NCI-H1092 (cell line): ENCODE measurements around the gene HMCN1.

Experiments
- DNase-seq: peaks from one replicate; lab custom pipeline; 2025; lab: John Stamatoyannopoulos, UW

Gene HMCN1

DNA sequence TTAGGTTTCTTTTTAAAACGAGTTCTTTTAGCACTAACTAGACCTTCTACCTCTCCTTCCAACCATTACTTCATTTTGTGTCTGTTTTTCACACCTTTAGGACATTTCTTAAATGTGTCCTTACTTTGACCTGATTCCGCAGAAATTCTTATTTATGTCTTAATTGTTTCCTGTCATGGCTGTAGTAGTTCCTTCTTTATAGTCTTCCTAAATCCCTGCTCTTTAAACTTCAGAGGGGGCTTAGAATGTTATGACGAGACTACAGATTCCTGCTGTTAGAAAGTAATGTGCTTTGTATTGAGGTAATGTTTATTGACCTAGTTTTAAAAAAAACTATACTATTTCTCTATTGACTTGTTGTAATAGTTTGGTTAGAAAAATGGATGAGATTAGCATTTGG is 70.4 kb downstream of the HMCN1 start:
- DNase-seq, result no peak

DNA sequence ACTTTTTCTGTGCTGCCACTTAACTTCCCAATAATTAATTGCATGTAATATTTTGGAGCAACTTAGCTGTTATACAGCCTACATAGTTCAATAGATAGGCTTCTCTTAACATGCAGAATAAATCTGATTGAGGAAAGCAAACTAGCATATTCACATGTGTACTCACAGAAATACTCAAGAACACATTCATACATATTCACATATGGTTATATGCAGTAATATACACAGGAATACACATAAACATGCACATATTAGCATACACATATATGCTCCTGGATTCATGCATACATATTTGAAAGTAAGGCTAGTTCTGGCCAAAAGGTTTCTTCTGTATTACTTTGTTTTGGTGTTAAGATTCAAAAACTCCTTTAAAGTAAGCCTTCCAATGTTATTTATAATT is 73.1 kb downstream of the HMCN1 start:
- DNase-seq, result no peak

DNA sequence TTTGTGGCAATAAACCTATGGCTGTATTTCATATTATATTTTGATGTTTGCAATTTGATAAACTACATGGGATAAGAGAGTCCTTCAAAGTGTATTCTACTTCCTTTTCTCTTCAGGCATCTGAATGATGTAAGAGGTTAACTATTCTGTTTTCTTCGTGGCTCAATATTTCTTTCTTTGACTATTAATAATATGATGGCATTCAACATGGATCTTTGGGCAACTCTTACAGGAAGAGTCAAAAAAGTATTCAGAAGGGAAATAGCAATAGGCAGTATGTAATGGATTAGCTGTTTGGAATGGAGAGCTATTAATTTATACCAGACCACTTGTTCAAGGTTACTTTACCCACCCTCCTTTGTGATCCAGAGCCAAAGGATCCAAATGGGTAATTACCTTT is 74.4 kb downstream of the HMCN1 start:
- no peak for DNase-seq

DNA sequence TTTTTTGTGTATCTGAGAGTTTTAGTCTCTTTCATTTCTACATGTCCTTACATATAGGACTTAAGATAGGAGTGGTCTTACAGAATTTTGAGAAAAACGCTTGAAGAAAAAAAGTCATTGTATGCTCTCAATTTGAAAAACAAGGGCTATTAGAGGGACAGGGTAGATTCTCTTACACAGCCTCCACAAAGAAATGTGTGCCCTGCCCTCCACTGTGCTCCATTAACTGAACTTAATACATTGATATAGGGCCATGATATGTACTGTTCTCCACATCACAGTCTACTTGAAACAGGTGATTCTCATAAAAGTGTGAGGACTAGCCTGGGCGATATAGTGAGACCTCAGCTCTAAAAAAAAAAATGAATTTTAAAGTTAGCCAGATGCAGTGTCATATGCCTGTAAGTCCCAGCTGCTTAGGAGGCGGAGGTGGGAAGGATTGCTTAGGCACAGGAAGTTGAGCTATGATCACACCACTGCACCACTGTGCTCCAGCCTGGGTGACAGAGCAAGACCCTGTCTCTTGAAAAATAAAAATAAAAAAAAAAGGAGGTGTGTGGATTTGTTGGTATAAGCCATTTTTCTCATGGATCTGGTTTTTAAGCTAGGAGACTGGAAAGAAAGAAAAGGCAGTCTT is 77.0 kb downstream of the HMCN1 start:
- no peak for DNase-seq

DNA sequence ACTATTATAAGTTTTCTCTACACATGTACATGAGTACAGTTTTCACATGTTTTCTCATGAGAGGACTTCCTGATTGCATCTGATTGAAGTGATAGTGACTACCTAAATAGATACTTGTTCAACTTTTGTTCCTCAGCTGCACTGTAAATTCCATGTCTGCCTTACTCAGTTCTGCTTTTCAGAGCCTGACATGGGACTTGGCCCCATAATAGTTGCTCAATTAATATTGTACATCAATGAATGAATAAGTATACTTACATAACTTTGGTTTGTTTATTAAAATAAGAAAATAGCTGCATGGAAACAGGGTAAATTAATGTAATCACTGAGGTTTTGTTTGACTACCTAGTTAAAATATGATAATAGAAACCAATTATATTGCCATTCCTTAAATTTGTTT is 78.7 kb downstream of the HMCN1 start:
- DNase-seq, result no peak

DNA sequence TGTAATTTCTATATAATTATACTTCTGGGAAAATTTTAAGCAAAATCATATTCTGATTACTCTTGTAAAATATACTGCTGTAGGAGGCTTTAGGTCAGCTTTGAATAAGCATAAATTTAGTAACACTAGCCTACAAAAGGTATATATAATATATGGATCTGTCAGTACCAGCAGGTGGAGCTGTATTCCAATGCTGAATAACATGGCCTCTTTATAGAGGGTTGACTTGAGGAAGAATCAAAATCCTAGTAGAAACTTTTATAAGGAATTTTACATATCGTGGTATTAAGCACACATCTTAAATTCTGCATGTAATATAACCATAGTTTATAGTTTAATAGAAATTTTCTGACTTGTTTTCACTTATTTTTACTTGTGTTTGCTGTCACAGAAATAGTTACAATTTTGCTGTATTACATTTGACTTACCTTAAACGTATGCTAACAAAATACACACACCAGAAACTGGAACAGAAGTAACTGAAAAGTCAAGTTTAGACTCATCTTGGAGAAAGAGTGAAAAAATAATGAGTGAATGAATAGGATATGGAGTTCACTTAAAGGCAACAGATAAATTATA is 79.3 kb downstream of the HMCN1 start:
- peak; percentile 7 for DNase-seq

DNA sequence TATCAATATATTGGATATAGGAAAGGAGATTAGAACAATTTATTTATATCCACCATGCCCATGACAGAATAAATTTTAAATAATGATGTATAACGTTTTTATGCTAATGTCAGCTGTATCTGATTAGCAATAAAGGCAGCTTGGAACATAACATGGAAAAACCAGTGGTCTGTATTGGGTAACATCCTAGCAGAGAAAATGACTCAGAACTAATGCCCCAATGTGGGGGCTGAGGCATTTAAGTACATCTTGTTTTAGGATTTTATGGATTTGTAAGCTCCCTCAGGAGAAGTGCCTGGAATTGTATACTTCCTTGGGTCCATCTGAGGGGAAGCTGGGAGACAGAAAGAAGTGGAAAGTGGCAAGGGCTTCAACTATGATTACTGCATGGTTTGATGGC is 82.3 kb downstream of the HMCN1 start:
- DNase-seq, result no peak

DNA sequence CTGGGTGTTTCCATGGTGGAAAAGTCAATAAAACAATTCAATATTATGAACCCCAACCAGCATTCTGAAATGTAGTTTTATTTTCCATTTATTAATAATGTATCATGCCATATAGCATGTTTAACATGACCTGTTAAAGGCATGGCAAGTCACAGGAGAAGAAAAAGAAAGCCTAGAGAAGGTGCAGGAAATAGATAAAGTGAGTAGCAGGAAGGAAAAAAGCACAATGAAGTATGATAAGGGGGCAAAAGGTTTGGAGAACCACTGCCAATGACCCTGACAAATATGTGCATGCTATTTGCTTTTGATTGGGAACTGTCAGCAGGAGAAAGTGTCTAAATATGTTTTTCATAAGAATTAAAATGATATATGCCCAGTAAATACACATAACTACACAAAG is 85.6 kb downstream of the HMCN1 start:
- DNase-seq, result no peak

DNA sequence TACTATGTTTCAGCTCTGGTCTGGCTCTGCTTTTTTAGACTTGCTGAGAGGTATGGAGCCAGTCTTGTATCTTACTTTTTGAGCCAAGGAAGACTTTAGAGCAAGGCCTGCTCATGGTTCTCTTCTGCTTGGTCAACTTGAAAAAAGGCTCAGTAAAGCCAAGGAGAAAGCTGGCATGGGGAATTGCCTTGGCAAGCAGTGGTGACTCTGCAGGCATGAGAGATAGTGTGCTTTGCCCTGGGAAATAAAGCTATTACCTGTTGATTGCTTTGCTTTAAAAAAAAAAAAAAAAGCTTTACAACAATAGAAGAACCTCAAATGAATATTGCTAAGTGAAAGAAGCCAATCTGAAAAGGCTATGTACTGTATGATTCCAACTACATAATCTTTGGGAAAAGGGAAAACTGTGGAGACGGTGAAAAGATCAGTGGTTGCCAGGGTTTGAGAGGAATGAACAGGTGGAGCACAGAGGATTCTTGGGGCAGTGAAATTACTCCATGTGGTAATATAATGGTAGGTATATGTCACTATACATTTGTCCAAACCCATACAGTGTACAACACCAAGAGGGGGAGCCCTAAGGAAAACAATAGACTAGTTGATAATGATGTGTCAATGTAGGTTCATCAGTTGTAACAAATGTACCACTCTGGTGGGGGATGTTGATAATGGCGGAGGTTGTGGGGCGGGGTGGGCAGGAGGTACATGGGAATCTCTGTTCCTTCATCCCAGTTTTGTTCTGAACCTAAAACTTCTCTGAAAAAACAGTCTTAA is 87.6 kb downstream of the HMCN1 start:
- DNase-seq, result no peak

DNA sequence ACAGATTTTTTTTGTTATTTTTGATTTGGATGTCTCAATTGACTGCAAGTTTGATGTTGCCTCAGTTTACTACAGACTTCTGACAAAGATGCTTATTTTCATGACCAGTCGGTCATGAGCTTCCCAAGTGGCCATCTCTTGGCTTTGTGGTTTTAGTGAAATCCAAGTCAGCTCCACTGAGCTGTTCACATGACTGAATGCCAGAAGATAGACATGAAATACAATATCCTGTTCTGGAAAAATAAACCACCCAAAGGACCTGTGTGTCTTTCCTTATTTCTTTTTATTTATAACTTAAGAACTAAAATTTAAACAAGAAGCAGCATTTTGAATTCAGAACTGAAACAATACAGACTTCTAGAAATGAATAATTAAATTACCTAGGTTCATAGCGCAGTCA is 89.3 kb downstream of the HMCN1 start:
- no peak for DNase-seq

DNA sequence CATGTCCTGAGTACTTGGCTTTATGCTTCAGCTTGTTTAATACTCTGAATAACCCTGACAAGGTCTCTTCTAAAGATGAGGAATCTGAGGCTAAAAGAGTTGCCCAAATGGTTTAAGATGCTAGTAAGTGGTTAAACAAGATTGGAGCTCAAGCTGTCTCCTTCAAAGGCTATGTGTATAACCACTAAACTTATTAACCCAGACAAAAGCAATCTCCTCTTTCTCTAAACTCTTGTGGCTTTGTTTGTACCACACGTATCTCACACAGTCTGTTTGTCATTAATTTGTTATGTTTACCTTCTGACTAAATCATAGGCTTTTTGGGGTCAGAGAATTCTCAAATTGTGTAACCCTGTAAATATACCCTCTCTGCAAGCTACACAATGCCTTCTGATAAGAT is 89.9 kb downstream of the HMCN1 start:
- no peak for DNase-seq

DNA sequence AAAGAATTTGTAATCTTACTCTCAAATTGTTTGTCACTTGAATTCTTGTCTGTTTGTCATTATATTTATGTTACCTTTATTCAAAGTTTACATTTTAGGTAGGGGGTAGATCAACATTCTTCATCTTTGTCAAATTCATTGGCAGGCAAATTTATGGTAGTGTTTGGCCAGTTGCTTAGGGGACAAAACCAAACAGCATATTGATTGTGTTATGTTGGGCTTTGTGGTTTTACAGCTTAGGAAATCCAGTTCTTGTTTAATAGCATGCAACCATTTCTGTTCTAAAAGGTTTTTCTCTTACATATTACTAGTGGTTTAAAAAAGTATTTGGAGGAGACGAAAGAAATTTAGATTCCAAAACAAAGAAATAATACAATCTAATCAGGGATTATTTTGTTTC is 91.4 kb downstream of the HMCN1 start:
- no peak for DNase-seq

DNA sequence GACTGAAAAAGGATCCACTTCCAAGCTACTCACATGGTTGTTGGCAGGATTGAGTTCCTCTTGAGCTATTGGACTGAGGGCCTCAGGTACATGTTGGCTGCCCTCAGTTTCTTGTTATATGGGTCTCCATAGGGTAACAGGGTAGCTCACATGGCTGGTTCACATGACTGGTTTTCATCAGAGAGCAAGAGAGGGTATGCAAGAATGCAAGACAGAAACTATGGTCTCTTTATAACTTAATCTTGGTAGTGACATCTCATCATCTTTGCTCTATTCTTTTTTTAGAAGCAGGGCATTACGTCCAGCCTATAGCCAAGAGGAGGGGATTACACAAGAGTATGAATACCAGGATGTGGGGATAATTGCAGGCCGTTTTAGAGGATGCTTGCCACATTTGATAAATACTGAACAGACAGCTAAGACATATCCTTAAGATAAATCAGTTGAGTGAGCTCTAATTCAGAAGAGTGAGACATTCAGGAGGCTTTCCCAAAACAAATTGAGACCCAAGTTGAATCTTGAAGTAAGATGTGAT is 100.2 kb downstream of the HMCN1 start:
- DNase-seq, result no peak

DNA sequence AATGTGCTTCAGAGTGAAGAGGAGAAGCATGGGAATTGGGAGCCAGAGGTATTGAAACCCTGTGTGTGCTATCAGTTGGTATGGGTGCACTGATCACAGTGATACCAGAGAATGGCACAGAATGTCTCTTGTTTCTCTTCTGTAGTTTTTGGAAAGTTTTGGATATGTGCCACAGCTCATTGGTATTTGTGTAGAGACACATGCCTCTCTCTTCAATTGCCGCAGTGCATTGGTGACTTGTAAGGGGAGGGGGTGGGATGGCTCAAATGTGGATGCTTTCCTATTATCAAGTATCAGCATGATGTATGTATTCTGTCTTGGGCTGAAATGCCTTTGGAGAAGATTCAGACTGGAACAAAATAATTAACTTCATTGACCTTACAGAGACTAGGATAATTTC is 101.0 kb downstream of the HMCN1 start:
- no peak for DNase-seq

DNA sequence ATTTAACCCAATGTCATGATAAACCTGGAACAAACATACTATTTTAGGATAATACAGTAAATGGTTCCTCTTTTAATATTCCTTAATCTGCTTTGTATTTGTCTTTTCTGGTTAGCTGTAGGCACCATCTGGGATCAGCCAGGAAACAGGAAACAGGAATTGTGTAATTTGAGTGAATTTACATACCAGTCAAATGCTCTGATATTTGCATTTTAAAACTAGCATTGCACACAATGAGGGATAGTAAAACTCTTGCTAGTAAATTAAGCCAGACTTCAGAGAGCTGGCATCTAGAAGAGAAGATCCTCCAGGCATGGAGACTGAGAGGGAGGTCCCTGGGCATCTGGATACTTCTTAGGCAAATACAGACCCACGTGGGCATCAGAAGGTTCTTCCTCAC is 103.5 kb downstream of the HMCN1 start:
- no peak for DNase-seq

DNA sequence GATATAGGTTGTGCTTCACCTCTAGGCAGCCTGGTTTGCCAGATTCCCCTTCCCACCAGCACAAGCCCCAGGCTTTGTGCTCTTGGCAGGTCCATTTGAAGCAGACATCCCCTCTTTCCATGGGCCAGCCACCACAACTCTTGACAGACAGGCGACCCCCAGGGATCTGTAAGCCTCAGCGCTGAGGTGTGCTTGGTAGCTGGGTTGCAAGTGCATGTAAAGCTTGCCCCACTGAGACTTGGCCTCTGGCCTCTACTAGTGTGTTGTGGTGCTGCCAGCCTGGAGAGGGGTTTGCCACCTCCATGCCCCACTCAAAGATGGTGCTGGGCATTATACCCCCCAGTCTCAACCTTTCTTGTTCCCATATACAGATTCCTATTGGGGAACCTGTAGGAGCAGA is 103.9 kb downstream of the HMCN1 start:
- no peak for DNase-seq

DNA sequence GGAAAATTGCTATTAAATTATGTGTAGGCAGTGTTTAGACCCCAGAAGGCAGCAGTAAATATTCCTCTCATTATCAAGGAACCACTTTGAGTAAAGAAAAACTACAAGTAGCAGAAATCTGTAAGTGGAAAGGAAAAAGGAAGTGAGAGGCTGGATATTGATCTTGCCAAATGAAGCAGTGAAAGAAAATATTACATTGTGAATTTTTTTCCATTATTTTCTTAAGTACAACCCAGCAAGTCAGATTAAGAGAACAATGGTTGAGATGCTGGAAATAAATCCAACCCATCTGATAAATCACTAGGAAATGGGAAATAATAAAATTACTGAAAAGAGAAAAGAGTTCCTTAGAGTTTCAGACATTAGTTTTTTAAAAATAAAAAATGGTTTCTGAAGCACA is 106.7 kb downstream of the HMCN1 start:
- no peak for DNase-seq

DNA sequence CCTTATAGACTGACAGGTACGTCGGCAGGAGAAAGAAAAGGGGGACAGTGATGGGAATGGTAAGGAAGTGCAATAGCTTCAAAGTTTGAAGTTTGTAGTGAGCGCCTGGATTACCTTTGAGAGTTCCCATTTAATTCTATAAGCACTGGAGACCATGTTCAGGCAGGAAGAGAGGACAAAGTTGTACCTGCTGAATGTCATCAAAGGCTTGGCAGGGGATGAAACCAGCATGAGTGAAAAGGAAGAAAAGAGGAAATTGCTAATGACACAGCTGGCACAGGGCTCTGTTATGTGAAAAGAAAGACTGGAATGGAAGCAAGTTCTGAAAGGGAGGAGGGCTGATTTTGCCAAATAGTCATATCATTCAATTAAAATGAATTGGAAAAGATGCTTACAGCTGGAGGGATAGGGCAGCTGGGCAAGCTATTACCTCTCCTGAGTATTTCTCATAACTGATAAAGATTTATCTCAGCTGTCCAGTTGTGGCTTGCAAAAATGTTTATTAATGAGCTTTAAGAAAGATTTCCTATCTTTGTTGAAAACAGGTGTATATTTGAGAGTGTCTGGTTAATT is 109.2 kb downstream of the HMCN1 start:
- no peak for DNase-seq

DNA sequence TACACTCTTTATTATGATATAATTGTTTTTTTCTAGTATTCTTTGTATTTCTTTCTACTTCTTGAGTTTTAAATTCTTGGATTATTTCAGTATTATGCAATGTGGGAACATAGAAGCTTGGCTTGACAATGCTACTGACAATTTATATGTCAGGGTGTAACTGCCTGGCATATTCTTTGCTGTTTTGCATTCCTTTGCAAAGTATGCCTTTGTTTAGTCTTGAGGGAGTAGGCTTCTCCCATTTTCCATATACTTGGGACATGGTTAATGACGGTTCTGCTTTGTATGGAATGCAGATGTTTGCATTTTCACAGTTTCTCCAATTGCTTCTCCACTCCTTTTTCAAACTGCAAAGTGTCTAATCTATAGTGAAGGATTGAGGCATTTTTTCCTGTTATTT is 109.8 kb downstream of the HMCN1 start:
- DNase-seq, result no peak

DNA sequence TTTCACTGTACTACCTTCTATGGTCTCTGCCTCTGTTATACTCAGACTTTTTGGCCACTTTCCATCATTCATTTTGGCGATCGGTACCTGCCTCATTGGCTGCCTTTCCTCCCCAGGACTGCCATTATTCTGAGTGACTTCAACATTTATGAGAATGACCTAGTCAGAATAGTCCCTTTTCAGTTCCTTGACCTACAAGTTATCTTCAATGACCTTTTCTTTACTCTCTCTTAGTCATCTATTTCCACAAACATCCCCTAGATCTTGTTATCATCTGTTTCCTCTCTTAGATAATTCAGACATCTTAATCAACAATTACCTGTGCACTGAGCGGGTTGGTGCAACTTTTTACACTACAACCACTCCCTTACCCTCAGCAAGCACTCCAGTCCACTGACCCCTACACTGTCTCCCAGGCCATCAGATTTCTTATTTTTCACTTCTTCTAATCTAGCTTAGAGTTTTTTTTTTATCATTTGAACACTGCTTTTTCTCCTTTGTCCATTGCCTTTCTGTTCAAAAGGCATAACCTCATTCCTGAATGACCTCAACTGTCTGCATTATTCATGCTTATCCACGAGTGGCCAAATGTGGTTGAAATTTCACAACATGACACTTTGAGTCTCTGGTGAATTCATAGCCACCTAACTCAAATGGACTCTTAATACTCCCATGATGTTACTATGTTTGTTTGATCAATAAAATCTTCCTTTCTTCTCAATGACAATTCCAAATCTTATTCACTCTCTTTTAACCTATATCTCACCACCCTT is 112.7 kb downstream of the HMCN1 start:
- DNase-seq, result no peak

DNA sequence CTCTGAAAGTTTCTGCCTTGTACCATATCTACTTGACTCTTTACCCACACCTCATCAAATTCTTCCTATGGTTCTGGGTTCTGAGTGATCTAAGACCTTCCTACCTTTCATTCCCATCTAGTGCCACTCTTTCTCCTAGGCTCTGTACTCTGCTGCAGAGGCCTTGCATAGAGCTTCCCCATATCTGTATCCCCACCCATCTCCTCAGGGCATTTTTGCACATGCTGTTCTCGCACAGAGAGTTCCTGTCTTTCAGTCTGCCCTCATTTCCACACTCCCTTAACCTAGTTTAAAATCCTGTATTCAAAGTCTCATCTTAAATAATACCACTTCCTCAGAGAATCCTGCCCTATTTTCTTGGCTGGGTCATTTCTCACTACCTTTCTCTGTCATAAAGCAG is 114.8 kb downstream of the HMCN1 start:
- no peak for DNase-seq

DNA sequence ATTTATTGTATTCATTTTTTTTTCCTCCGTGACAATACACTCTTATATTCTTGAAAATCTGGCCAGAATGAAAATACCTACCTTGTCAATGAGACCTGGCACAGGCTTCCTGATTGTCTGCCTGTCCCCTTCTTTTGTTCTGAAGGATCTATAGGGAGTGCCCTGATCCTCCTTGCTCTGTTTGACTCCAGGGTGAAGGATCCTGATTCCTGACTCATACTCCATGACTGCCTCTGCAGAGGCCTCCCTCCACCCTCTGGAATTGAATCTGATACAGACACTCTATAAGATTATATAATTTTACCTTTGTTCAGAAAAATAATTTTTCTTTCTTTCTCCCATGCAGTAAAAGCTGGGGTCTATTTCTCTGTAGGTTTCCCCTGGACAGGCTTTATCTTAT is 116.2 kb downstream of the HMCN1 start:
- DNase-seq, result no peak
